K562 (cell line): ENCODE results near the gene HMOX1. TPM values are rescaled to one million over a fixed set of nuclear protein-coding genes. Genes with fewer than 3 reads are reported as not detected.

Experiments used
- ATAC-seq: fragments of 200-7000 bp; cut with Tn5 transposase; 3 replicates; pipeline ENCODE4 v1.9.1; 2020; ENCODE audit warnings: moderate library complexity
- BruUV-seq: library from RNA; stranded (reverse); fragments of 400-500 nt; replicated peaks from 2 replicates; lab custom pipeline; 2021; lab: Mats Ljungman, UMichigan
- CTCF ChIA-PET: fragments of 300-600 bp; formaldehyde crosslinking; extraction: SDS; loops from one replicate; lab custom pipeline; 2021; ENCODE audit warnings: low intra/inter-chr PET ratio; lab: Yijun Ruan, JAX
- POLR2A ChIA-PET: fragments of 300-600, 350-650 bp; sonication (Branson Sonifier 250); formaldehyde crosslinking; extraction: SDS; loops from one replicate; lab custom pipeline; 2021; ENCODE audit warnings: antibody characterized with exemption, inconsistent platforms; lab: Yijun Ruan, JAX
- DNase-seq, 4 experiments: peaks; one replicate each; pipeline versions ENCODE4 v3.0.0 to v3.0.0-alpha.2; 2011 to 2018; ENCODE audit warnings: low spot score in 3 of 4, mixed read lengths in 3 of 4; ENCODE audit errors: extremely low read depth in 1 of 4
- FAIRE-seq: peaks from 2 replicates; lab custom pipeline; 2011; peaks lifted over from hg19 to GRCh38; lab: Jason Lieb, UNC
- H2AFZ ChIP-seq: 2 replicates; pipeline ENCODE4 v1.6.0; 2011; ENCODE audit warnings: low read depth, low read length, control low read depth, inconsistent platforms
- H3K27ac ChIP-seq: fragments of 200-600 bp; 3 replicates; pipeline ENCODE4 v1.8.0; 2011; ENCODE audit warnings: low read depth, mild to moderate bottlenecking, control low read depth, inconsistent platforms, low read length, moderate library complexity, mixed read lengths; ENCODE audit errors: extremely low read depth
- H3K27me3 ChIP-seq, 2 experiments: fragments of 300-600 bp in 1 of 2; 2 replicates in 1 of 2; 3 replicates in 1 of 2; pipeline versions ENCODE4 v1.6.0 to v1.8.0; 2011; ENCODE audit warnings: inconsistent platforms in 2 of 2, low read length in 2 of 2, mild to moderate bottlenecking in 1 of 2, mixed read lengths in 1 of 2, moderate library complexity in 1 of 2; ENCODE audit not compliant: control insufficient read depth in 2 of 2, insufficient read depth in 2 of 2
- H3K36me3 ChIP-seq: fragments of 300-600 bp; 3 replicates; pipeline ENCODE4 v1.8.0; 2011; ENCODE audit warnings: mild to moderate bottlenecking, low read length, inconsistent platforms; ENCODE audit not compliant: control insufficient read depth, insufficient read depth
- H3K4me1 ChIP-seq, 2 experiments: fragments of 200-600 bp in 1 of 2; replicated peaks in 1 of 2; 2 replicates in 1 of 2; 3 replicates in 1 of 2; pipeline versions ENCODE4 v1.5.1 to v1.8.0; 2011; ENCODE audit warnings: inconsistent platforms in 2 of 2, low read length in 2 of 2, mild to moderate bottlenecking in 1 of 2, mixed read lengths in 1 of 2, moderate library complexity in 1 of 2; ENCODE audit not compliant: control insufficient read depth in 2 of 2, insufficient read depth in 2 of 2
- H3K4me2 ChIP-seq: 2 replicates; pipeline ENCODE4 v1.6.1; 2011; ENCODE audit warnings: low read length, control low read depth, inconsistent platforms, mixed read lengths; ENCODE audit not compliant: insufficient read depth
- H3K4me3 ChIP-seq: fragments of 200-600 bp; sonication (generic), shearing (Covaris generic); 2 replicates; pipeline ENCODE4 v1.5.1; 2016; ENCODE audit warnings: control low read depth, inconsistent platforms
- H3K79me2 ChIP-seq: fragments of 200-600 bp; 3 replicates; pipeline ENCODE4 v1.8.0; 2011; ENCODE audit warnings: low read length, inconsistent platforms; ENCODE audit not compliant: control insufficient read depth, insufficient read depth
- H3K9ac ChIP-seq, 2 experiments: 2 replicates each; pipeline versions ENCODE4 v1.6.0 to v1.6.1; 2011; ENCODE audit warnings: low read depth in 2 of 2, low read length in 2 of 2, control low read depth in 1 of 2, inconsistent platforms in 1 of 2, mild to moderate bottlenecking in 1 of 2, mixed read lengths in 1 of 2; ENCODE audit not compliant: insufficient read depth in 1 of 2
- H3K9me1 ChIP-seq: one replicate; pipeline ENCODE4 v1.6.0; 2011; ENCODE audit warnings: inconsistent platforms, mild to moderate bottlenecking, low read length, moderate library complexity; ENCODE audit not compliant: control insufficient read depth, insufficient read depth
- H3K9me3 ChIP-seq: replicated peaks from 2 replicates; pipeline ENCODE4 v1.5.1; 2011; ENCODE audit warnings: low read depth, low read length, inconsistent platforms; ENCODE audit not compliant: control insufficient read depth, insufficient read depth
- H4K20me1 ChIP-seq: replicated peaks from 2 replicates; pipeline ENCODE4 v1.6.1; 2011; ENCODE audit warnings: low read length, inconsistent platforms, mixed read lengths; ENCODE audit not compliant: control insufficient read depth, insufficient read depth
- ELF4 ChIP-seq: fragments of 450-650 bp; formaldehyde crosslinking; IDR thresholded peaks from 2 replicates; pipeline ENCODE4 v1.4.0; 2022; ENCODE audit warnings: missing genetic modification characterization
- NCOR1 ChIP-seq: fragments of 450-650 bp; IDR thresholded peaks from 2 replicates; pipeline ENCODE4 v1.6.1; 2016; ENCODE audit warnings: mild to moderate bottlenecking, moderate library complexity
- ZNF785 ChIP-seq: fragments of 250-450 bp; sonication (Bioruptor Pico); IDR thresholded peaks from 2 replicates; pipeline ENCODE4 v1.4.0; 2020; ENCODE audit warnings: mild to moderate bottlenecking
- WGBS: fragments of 100-300 bp; shearing (Covaris generic); methylation state at CpG from one replicate; pipeline ENCODE4 v1.1.6; 2016; ENCODE audit warnings: low coverage, mixed read lengths; ENCODE audit not compliant: insufficient coverage; ENCODE audit errors: missing lambda C conversion rate; 5-methylcytosine and 5-hydroxymethylcytosine counted together
- in situ Hi-C: fragments of 300-500 bp; cut with MboI; formaldehyde crosslinking; loops from 4 replicates; pipeline ENCODE4 v1.15.0; 2018; ENCODE audit warnings: inconsistent platforms, mixed read lengths
- intact Hi-C: fragments of 100-400 bp; cut with micrococcal nuclease; formaldehyde crosslinking; loops from 2 replicates; pipeline ENCODE4 v1.14.2; 2022
- polyA plus RNA-seq, 8 experiments: library from polyadenylated mRNA; depleted of rRNA in 4 of 8; stranded (reverse) in 5 of 8; unstranded in 3 of 8; fragments of >200 nt; fragmentation: Nextera tagmentation in 2 of 8; fragmentation: Illumina TruSeq in 1 of 8; extraction: Ambion mirVana in 2 of 8; extraction: Trizol in 1 of 8; gene quantifications; 2 replicates each; pipeline versions ENCODE4 v1.2.1 to v1.2.3, GENCODE V29; 2011 to 2014; ENCODE audit warnings: inconsistent platforms in 1 of 8, missing spikeins in 1 of 8
- total RNA-seq, 7 experiments: library from RNA; depleted of rRNA in 6 of 7; stranded (reverse); fragments of >200 nt in 6 of 7; fragmentation: Illumina TruSeq in 2 of 7; extraction: Trizol in 2 of 7; gene quantifications; 2 replicates each; pipeline versions ENCODE4 v1.2.1 to v1.2.3, GENCODE V29; 2011 to 2021; ENCODE audit warnings: low replicate concordance in 1 of 7
- TF ChIP-seq, protein P1 (sequence below): conservative IDR thresholded peaks from 2 replicates; pipeline ENCODE4 v1.6.1; 2011; ENCODE audit warnings: low read depth, mild to moderate bottlenecking, low read length; ENCODE audit not compliant: control insufficient read depth
- TF ChIP-seq, protein P2 (sequence below): sonication (generic); formaldehyde crosslinking; IDR thresholded peaks from 2 replicates; pipeline ENCODE4 v1.8.0; 2022; ENCODE audit warnings: mild to moderate bottlenecking, missing genetic modification reagents

HMOX1 gene
- total and polyA plus RNA-seq, 9 of the 15 experiments (the other 6 are each of a cell fraction or from before 2014, with no cell fraction given) = not detected

DNA sequence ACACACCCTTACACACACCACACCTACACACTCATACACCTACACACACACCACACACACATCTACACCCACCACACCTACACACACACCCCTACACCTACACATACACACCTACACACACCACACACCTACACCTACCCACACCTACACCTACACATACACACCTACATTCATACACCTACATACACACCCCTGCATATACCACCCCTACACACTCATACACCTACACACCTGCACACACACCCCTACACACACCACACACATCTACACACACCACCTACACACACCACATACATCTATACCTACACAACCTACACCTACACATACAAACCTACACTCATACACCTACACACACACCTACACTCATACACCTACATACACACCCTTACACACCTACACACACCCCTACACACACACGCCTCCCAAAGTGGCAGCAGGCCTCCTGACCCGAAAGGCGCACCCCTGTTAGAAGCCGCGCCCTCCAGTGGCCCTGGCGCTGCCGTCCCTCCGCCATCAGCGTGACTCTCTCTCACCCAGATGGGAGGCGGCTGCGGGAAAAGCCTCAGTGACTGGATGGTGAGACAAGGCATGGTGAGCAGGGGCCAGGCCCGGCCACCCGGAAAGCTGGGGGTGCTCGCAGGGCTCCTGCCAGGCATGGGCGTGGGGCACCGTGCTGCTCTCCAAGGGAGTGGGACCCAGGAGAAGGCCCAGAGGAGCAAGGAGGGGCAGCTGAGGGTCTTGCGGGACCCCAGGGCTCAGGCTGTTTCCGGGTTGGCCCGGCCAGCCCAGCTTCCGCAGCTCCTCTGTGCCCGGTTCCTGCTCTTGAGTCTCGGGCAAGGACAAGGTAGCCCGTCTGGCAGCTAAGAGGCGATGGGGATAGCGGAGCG lies 37.0 kb upstream of the HMOX1 start:
- Histone ChIP-seq H2AFZ (no peak overlapping the region), H3K4me1 (peaks cover 0 to 5% of the 10 kb centered on the region in 2 experiments; a peak in 1 of 5 replicates), H3K27ac (no peak overlapping the region), H3K79me2 (no peaks in the 10 kb centered on the region), H3K9me3 (no peaks in the 10 kb centered on the region), H3K9me1 (no peaks in the 10 kb centered on the region), H3K27me3 (no peaks in the 10 kb centered on the region), H3K4me2 (no peak overlapping the region), H3K4me3 (no peak overlapping the region), H3K36me3 (peaks cover 3% of the 10 kb centered on the region; the same call in 1 of the 3 replicates), H4K20me1 (no peaks in the 10 kb centered on the region), H3K9ac (no peak overlapping the region)
- POLR2A ChIA-PET = no interaction called here
- ATAC-seq (no peak), DNase-seq (no peak), FAIRE-seq (no peak)
- in situ Hi-C loops = no loop called here
- 91% methylated on average over 8 of the region's 26 CpGs for WGBS
- BruUV-seq = no TSS peak
- CTCF ChIA-PET = no interaction called here
- TF ChIP-seq NCOR1 = no peak
- TF ChIP-seq, protein P1, sequence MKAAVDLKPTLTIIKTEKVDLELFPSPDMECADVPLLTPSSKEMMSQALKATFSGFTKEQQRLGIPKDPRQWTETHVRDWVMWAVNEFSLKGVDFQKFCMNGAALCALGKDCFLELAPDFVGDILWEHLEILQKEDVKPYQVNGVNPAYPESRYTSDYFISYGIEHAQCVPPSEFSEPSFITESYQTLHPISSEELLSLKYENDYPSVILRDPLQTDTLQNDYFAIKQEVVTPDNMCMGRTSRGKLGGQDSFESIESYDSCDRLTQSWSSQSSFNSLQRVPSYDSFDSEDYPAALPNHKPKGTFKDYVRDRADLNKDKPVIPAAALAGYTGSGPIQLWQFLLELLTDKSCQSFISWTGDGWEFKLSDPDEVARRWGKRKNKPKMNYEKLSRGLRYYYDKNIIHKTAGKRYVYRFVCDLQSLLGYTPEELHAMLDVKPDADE = no peak
- 0 out of 2 replicates have a peak, but pooled peaks have one; percentile 26 for TF ChIP-seq ELF4
- TF ChIP-seq, protein P2, sequence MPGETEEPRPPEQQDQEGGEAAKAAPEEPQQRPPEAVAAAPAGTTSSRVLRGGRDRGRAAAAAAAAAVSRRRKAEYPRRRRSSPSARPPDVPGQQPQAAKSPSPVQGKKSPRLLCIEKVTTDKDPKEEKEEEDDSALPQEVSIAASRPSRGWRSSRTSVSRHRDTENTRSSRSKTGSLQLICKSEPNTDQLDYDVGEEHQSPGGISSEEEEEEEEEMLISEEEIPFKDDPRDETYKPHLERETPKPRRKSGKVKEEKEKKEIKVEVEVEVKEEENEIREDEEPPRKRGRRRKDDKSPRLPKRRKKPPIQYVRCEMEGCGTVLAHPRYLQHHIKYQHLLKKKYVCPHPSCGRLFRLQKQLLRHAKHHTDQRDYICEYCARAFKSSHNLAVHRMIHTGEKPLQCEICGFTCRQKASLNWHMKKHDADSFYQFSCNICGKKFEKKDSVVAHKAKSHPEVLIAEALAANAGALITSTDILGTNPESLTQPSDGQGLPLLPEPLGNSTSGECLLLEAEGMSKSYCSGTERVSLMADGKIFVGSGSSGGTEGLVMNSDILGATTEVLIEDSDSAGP = no peak
- no peak for TF ChIP-seq ZNF785 (CRISPR knock-in tag)
- intact Hi-C loops = no loop called here
